ENCODE data around the gene SH3BP1. TPM values are rescaled to one million over a fixed set of nuclear protein-coding genes. Genes with fewer than 3 reads are reported as not detected.
"Not testable (repeated sequence)": the region's sequence is repeated elsewhere in the genome, so short reads cannot be mapped to it uniquely, and the experiment has no call there.

The SH3BP1 gene
- total and polyA plus RNA-seq, 2 donors from 2014 or later = 2.2 to 12.8 TPM

DNA sequence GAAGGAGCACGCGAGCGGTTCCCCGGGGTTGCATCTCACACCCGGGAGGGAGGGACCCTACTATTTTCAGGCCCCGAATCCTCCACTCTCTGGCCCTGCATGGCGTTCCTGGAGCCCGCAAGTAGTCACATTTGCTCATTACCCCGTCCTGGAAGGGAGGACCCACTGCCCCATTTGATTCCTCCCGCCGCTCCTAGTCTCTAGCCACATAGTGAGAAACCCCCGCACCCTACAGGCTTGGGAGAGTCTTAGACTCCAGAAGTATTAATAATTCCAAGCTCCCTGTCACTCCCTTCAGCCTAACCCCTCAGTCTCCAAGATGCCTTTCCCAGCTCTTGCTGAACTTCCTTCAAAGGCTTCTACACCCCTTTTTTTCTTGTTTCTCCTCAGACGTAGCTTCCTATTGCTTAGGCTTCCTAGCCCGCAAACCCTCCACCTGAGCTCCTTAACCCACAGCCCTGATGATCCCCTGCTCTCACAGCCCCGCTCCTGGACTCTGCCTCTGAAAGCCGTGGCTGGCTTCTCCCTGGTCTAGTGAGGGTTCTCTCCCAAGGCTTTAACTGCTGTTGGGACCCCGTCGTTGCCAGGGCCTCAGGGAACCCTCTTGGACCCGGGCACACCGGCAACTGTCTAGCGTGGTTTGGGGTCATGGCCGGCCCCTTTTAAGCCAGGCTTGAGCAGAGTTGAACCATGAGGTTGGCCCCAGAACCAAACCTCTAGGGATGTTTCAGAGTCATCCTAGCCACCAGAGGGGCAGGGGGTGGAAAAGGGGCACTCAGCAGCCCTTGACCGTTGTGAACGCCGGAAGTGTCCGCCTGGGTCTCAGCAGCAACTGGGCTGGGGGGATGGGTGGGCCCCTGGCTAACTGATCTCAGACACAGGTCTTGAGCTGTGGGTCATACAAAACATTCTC lies 30.0 kb upstream of the SH3BP1 start:
- DNase-seq (peak in 4 of 5 donors; percentile 59 to 78 (median 69)), FAIRE-seq (no peak)
- no peaks in the 10 kb centered on the region for H3K9me3 ChIP-seq (ENCODE audit: control insufficient read depth in 2 of 3, insufficient read depth in 1 of 3, low read length in 3 of 3)
- peak overlapping the region; percentile 92 to 98 for H3K27ac ChIP-seq (ENCODE audit: low read depth in 2 of 2, low read length in 2 of 2)
- H3K9ac ChIP-seq (ENCODE audit: low read length in 3 of 3) = peak overlapping the region; percentile 50 to 93 (median 53)
- peak overlapping the region; percentile 62 to 91 (median 73) for H3K4me3 ChIP-seq (ENCODE audit: low read length in 3 of 3)
- H3K4me1 ChIP-seq (ENCODE audit: control insufficient read depth in 2 of 3, insufficient read depth in 2 of 3, low read depth in 1 of 3, low read length in 3 of 3) = peaks cover 0 to 14% (median 6%) of the 10 kb centered on the region in 3 donors
- no peaks in the 10 kb centered on the region for H3K27me3 ChIP-seq (ENCODE audit: control insufficient read depth, insufficient read depth, low read length)
- peaks cover 0 to 5% (median 4%) of the 10 kb centered on the region in 3 donors for H3K36me3 ChIP-seq (ENCODE audit: control insufficient read depth in 2 of 3, insufficient read depth in 3 of 3, low read length in 3 of 3)
- intact Hi-C loops (cut with DNase I) = no loop called here
- TF ChIP-seq, protein P1, sequence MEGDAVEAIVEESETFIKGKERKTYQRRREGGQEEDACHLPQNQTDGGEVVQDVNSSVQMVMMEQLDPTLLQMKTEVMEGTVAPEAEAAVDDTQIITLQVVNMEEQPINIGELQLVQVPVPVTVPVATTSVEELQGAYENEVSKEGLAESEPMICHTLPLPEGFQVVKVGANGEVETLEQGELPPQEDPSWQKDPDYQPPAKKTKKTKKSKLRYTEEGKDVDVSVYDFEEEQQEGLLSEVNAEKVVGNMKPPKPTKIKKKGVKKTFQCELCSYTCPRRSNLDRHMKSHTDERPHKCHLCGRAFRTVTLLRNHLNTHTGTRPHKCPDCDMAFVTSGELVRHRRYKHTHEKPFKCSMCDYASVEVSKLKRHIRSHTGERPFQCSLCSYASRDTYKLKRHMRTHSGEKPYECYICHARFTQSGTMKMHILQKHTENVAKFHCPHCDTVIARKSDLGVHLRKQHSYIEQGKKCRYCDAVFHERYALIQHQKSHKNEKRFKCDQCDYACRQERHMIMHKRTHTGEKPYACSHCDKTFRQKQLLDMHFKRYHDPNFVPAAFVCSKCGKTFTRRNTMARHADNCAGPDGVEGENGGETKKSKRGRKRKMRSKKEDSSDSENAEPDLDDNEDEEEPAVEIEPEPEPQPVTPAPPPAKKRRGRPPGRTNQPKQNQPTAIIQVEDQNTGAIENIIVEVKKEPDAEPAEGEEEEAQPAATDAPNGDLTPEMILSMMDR (IDR thresholded peaks at IDR 0.05; ENCODE audit: borderline replicate concordance, extremely low read depth, insufficient read depth) = no peak

DNA sequence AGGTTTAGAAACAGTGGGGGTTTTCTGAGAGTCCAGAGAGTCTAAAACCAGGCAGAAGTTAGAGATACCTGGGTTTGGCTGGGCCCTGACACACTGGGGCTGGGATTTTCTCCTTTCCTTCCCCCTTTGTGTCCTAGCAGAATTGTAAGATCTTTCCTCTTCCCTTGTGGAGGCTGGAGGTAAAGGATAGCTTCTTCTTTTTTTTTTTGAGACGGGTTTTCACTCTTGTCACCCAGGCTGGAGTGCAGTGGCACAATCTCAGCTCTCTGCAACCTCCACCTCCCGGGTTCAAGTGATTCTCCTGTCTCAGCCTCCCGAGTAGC lies 29.4 kb upstream of the SH3BP1 start:
- Histone ChIP-seq H3K4me1 (ENCODE audit: control insufficient read depth in 2 of 3, insufficient read depth in 2 of 3, low read depth in 1 of 3, low read length in 3 of 3) (peaks cover 0 to 14% (median 6%) of the 10 kb centered on the region in 3 donors), H3K9ac (ENCODE audit: low read length in 3 of 3) (peak overlapping the region in 1 of 3 donors; percentile 93)
- FAIRE-seq = not testable (repeated sequence)

GRCh38 chr22:37610480-37611129 lies 28.9 kb upstream of the SH3BP1 start:
- peak in 1 of 5 donors; percentile 58 for DNase-seq
- intact Hi-C loops (cut with DNase I) = no loop called here
- Histone ChIP-seq H3K27me3 (ENCODE audit: control insufficient read depth, insufficient read depth, low read length) (no peaks in the 10 kb centered on the region), H3K9ac (ENCODE audit: low read length in 3 of 3) (no peak overlapping the region), H3K27ac (ENCODE audit: low read depth in 2 of 2, low read length in 2 of 2) (no peak overlapping the region), H3K4me3 (ENCODE audit: low read length in 3 of 3) (no peak overlapping the region), H3K36me3 (ENCODE audit: control insufficient read depth in 2 of 3, insufficient read depth in 3 of 3, low read length in 3 of 3) (peaks cover 0 to 5% (median 4%) of the 10 kb centered on the region in 3 donors), H3K9me3 (ENCODE audit: control insufficient read depth in 2 of 3, insufficient read depth in 1 of 3, low read length in 3 of 3) (no peaks in the 10 kb centered on the region), H3K4me1 (ENCODE audit: control insufficient read depth in 2 of 3, insufficient read depth in 2 of 3, low read depth in 1 of 3, low read length in 3 of 3) (peaks cover 0 to 14% (median 6%) of the 10 kb centered on the region in 3 donors)
- no peak for FAIRE-seq
- TF ChIP-seq, protein P1 (IDR thresholded peaks at IDR 0.05; ENCODE audit: borderline replicate concordance, extremely low read depth, insufficient read depth) = no peak

More for the DNA sequence above, 29.4 kb upstream of the SH3BP1 start:
- intact Hi-C loops (cut with DNase I); H3K36me3 ChIP-seq (ENCODE audit: control insufficient read depth in 2 of 3, insufficient read depth in 3 of 3, low read length in 3 of 3); DNase-seq; H3K27ac ChIP-seq (ENCODE audit: low read depth in 2 of 2, low read length in 2 of 2); H3K9me3 ChIP-seq (ENCODE audit: control insufficient read depth in 2 of 3, insufficient read depth in 1 of 3, low read length in 3 of 3); H3K27me3 ChIP-seq (ENCODE audit: control insufficient read depth, insufficient read depth, low read length): not testable (repeated sequence)
- H3K4me3 ChIP-seq (ENCODE audit: low read length in 3 of 3) = peak overlapping the region in 2 of 3 donors; percentile 54 to 91

GRCh38 chr22:37611207-37611606 lies 28.3 kb upstream of the SH3BP1 start:
- intact Hi-C loops (cut with DNase I) = no loop called here
- DNase-seq = no peak
- H3K4me3 ChIP-seq (ENCODE audit: low read length in 3 of 3) = no peak overlapping the region
- no peaks in the 10 kb centered on the region for H3K9me3 ChIP-seq (ENCODE audit: control insufficient read depth in 2 of 3, insufficient read depth in 1 of 3, low read length in 3 of 3)
- peaks cover under 1 to 7% (median 6%) of the 10 kb centered on the region in 3 donors for H3K36me3 ChIP-seq (ENCODE audit: control insufficient read depth in 2 of 3, insufficient read depth in 3 of 3, low read length in 3 of 3)
- H3K9ac ChIP-seq (ENCODE audit: low read length in 3 of 3) = no peak overlapping the region
- TF ChIP-seq, protein P1 (IDR thresholded peaks at IDR 0.05; ENCODE audit: borderline replicate concordance, extremely low read depth, insufficient read depth) = no peak
- no peaks in the 10 kb centered on the region for H3K27me3 ChIP-seq (ENCODE audit: control insufficient read depth, insufficient read depth, low read length)
- FAIRE-seq = no peak
- peaks cover 0 to 14% (median 6%) of the 10 kb centered on the region in 3 donors for H3K4me1 ChIP-seq (ENCODE audit: control insufficient read depth in 2 of 3, insufficient read depth in 2 of 3, low read depth in 1 of 3, low read length in 3 of 3)
- no peak overlapping the region for H3K27ac ChIP-seq (ENCODE audit: low read depth in 2 of 2, low read length in 2 of 2)
